Measurements from ENCODE around the gene ASPN. TPM values are rescaled to one million over a fixed set of nuclear protein-coding genes. Genes with fewer than 3 reads are reported as not detected.

Gene ASPN
- total and polyA plus RNA-seq, 11 donors, result 4.6 to 36.3 (median 17.3) TPM

DNA sequence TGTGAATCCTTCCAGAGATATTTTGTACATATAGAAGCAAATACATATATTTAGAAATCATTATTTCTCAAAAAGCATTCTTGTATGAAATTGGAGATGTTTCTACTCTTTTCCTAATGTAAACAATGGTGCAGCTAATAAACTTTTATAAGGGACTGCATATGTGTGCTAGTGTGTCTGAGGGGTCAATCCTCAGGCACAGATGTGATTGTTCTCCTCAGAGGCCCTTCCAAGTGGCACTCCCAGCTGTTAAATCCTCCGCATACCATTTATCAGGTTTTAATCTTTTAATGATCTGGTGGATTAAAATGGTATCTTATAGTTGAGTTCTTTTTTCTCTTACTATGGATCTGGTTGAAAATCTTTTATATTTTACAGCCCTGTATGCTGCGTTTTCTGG lies 52.5 kb downstream of the ASPN start:
- H3K27me3 ChIP-seq, result no peaks in the 10 kb centered on the region
- no peaks in the 10 kb centered on the region for H3K9me3 ChIP-seq
- ATAC-seq (no peak), DNase-seq (no peak)
- TF ChIP-seq POLR2A (IDR thresholded peaks at IDR 0.05), result no peak
- TF ChIP-seq, protein P1, sequence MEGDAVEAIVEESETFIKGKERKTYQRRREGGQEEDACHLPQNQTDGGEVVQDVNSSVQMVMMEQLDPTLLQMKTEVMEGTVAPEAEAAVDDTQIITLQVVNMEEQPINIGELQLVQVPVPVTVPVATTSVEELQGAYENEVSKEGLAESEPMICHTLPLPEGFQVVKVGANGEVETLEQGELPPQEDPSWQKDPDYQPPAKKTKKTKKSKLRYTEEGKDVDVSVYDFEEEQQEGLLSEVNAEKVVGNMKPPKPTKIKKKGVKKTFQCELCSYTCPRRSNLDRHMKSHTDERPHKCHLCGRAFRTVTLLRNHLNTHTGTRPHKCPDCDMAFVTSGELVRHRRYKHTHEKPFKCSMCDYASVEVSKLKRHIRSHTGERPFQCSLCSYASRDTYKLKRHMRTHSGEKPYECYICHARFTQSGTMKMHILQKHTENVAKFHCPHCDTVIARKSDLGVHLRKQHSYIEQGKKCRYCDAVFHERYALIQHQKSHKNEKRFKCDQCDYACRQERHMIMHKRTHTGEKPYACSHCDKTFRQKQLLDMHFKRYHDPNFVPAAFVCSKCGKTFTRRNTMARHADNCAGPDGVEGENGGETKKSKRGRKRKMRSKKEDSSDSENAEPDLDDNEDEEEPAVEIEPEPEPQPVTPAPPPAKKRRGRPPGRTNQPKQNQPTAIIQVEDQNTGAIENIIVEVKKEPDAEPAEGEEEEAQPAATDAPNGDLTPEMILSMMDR (IDR thresholded peaks at IDR 0.05), result no peak
- no peaks in the 10 kb centered on the region for H3K36me3 ChIP-seq
- intact Hi-C loops (cut with DNase I), result loop anchor here in 8 of 10 donors (10.0 kb wide), 5 partner anchors 85 to 295 kb away; partner anchors contain the start of genes CENPP (in 1 of the 8) and NOL8 (in 1 of the 8)
- no peak overlapping the region for H3K4me3 ChIP-seq
- H3K27ac ChIP-seq, result no peak overlapping the region
- WGBS, 4 donors, result 71 to 98% (median 95%) methylated on average over 2 of the region's 2 CpGs
- H3K4me1 ChIP-seq, result peaks cover 0 to 19% (median 0%) of the 10 kb centered on the region in 12 donors

DNA sequence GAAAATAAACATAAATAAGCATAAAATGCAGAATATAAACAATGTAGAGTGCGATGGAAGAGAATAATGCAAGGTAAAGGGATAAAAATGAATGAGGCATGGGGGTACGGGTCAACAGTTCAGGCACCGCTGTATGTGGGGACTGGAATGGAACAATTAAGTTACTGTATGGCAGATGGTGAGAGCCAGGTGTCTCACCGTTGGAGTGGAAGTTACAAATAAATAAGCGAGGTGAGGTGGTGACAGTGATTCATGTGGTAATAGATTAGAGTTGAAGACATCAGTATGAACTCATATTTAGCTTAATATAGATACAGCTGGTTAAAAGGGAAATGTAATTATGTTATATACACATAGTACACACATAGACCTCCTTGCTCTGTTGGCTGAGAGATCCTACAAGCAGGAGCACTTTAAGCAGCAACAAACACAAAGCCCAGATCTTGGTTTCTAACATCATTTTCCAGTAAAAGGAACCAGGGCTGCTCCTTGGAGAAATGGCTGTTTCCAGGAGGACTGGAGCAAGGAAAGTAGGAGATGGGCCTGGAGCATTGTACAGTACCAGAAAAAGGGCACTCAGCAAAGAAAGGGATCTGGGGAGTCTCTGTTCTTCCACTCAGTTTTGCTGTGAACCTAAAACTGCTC lies 55.7 kb downstream of the ASPN start:
- peaks cover 0 to 26% (median 0%) of the 10 kb centered on the region in 12 donors for H3K4me1 ChIP-seq
- TF ChIP-seq, protein P1 (IDR thresholded peaks at IDR 0.05), result no peak
- TF ChIP-seq POLR2A (IDR thresholded peaks at IDR 0.05), result no peak
- WGBS, 4 donors, result 66 to 72% (median 69%) methylated on average over 5 of the region's 5 CpGs
- H3K36me3 ChIP-seq, result no peaks in the 10 kb centered on the region
- ATAC-seq (no peak), DNase-seq (no peak)
- no peak overlapping the region for H3K4me3 ChIP-seq
- intact Hi-C loops (cut with DNase I), result no loop called here
- no peaks in the 10 kb centered on the region for H3K27me3 ChIP-seq
- peak overlapping the region in 5 of 12 donors; percentile 16 to 63 (median 46) for H3K27ac ChIP-seq
- no peaks in the 10 kb centered on the region for H3K9me3 ChIP-seq

DNA sequence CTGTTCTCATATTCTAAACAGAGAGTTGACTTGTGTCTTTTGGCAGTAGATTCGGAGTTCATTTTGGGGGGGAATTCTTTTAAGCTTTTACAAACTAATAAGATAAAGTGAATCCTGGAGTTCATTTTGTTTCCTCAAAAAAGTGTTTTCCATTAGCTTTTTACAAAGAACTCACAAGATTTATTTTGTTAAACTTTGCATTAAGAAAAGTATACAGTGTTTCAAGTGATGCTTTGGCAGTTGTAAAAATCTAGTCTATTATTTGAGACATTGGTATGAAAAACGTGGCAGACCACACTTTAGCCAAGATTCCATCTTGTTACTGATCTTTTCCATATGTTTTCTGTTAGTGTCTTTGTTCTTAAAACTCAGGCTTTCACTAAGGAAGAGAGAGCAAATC lies 56.8 kb downstream of the ASPN start:
- no peak for TF ChIP-seq POLR2A (IDR thresholded peaks at IDR 0.05)
- TF ChIP-seq, protein P1 (IDR thresholded peaks at IDR 0.05), result no peak
- H3K36me3 ChIP-seq, result no peaks in the 10 kb centered on the region
- no peak for DNase-seq
- peak overlapping the region in 9 of 12 donors; percentile 0 to 63 (median 17) for H3K27ac ChIP-seq
- intact Hi-C loops (cut with DNase I), result no loop called here
- H3K9me3 ChIP-seq, result no peaks in the 10 kb centered on the region
- peaks cover 0 to 26% (median 0%) of the 10 kb centered on the region in 12 donors for H3K4me1 ChIP-seq
- ATAC-seq, result no peak
- no peaks in the 10 kb centered on the region for H3K27me3 ChIP-seq
- no peak overlapping the region for H3K4me3 ChIP-seq
- WGBS, 4 donors, result 54 to 69% (median 63%) methylated on average over 2 of the region's 2 CpGs

DNA sequence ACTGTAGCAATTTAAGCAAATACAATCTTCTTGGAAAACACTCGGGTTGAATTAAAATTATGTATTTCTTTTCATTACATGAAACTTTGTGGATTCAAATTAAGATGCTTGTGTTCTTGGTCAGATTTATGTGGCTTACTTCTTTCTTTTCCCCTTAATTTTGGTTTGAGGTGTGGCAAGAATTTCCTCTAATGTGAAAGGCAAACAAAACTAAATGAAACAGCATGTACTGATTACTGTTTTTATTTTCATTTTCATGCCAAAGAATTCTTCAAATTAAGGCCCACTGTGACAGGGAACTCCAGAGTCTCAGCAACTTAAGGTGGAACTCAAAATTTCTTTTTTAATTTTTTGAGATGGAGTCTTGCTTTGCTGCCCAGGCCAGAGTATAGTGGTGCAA lies 58.0 kb downstream of the ASPN start, which contains the start of gene OMD:
Gene OMD (minus strand): TSS at position 132 of the 400 bp plus-strand sequence. CDS start 6,913 bp downstream, outside the sequence.
- H3K4me3 ChIP-seq, result peak within 1 kb of the TSS in 10 of 12 donors; percentile 7 to 53 (median 27)
- no peak for TF ChIP-seq POLR2A (IDR thresholded peaks at IDR 0.05)
- TF ChIP-seq, protein P1 (IDR thresholded peaks at IDR 0.05), result no peak
- no peaks in the 10 kb centered on the region for H3K36me3 ChIP-seq
- H3K27me3 ChIP-seq, result no peaks in the 10 kb centered on the region
- ATAC-seq, result peak in 3 of 4 donors; percentile 46 to 57 (median 55)
- WGBS, 4 donors, result 51 to 79% (median 70%) methylated on average over 1 of the region's 1 CpG
- intact Hi-C loops (cut with DNase I), result loop anchor here in 1 of 10 donors (5.0 kb wide), 1 partner anchor 72 kb away; no protein-coding TSS in a partner anchor
- H3K9me3 ChIP-seq, result no peaks in the 10 kb centered on the region
- DNase-seq, result no peak
- peaks cover 0 to 26% (median 0%) of the 10 kb centered on the region in 12 donors for H3K4me1 ChIP-seq
- H3K27ac ChIP-seq, result peak within 1 kb of the TSS; percentile 3 to 63 (median 25)
